Colonic mucosa (tissue), 4 donors: Measurements from ENCODE around the gene SFMBT1. TPM values are rescaled to one million over a fixed set of nuclear protein-coding genes. Genes with fewer than 3 reads are reported as not detected.

ENCODE experiments used
- DNase-seq: peaks from one replicate; pipeline ENCODE4 v3.0.0-alpha.2; 2020
- H3K27ac ChIP-seq: fragments of 200-600 bp; one replicate; pipeline ENCODE4 v1.8.0; 2021
- H3K27me3 ChIP-seq: fragments of 200-600 bp; one replicate; pipeline ENCODE4 v1.8.0; 2021
- H3K36me3 ChIP-seq: fragments of 200-600 bp; one replicate; pipeline ENCODE4 v1.8.0; 2021
- H3K4me1 ChIP-seq: fragments of 200-600 bp; one replicate; pipeline ENCODE4 v1.8.0; 2021; ENCODE audit warnings: mild to moderate bottlenecking
- H3K4me3 ChIP-seq: fragments of 200-600 bp; one replicate; pipeline ENCODE4 v1.8.0; 2021
- H3K9ac ChIP-seq, 2 donors: one replicate each; pipeline ENCODE4 v1.7.0; 2013; ENCODE audit warnings: control low read depth in 2 of 2, low read depth in 2 of 2, low read length in 2 of 2
- H3K9me3 ChIP-seq: fragments of 200-600 bp; one replicate; pipeline ENCODE4 v1.8.0; 2021
- intact Hi-C: fragments of 100-400 bp; cut with DNase I; formaldehyde crosslinking; loops from one replicate; pipeline ENCODE4 v1.14.1; 2022
- total RNA-seq, 2 donors: library from RNA; stranded (reverse); fragmentation: NEBNext Ultra II Directional in 1 of 2; extraction: Animal tissue kit (Norgen Biotek cat#: 25700) in 1 of 2; gene quantifications; one replicate each; pipeline ENCODE4 v1.2.1, GENCODE V29; 2021
- TF ChIP-seq, protein P1 (sequence below): fragments of 200-600 bp; IDR thresholded peaks from one replicate; pipeline ENCODE4 v1.8.0; 2022; ENCODE audit warnings: antibody characterized with exemption, mild to moderate bottlenecking
- donor health status: healthy.
- donor health status: DM: no; HTN: no; CAD: no.
- donor health status: DM: no; HTN: no; CAD: no.

SFMBT1 gene
- total RNA-seq, 2 donors from 2014 or later = 19.4 to 30.8 TPM

DNA sequence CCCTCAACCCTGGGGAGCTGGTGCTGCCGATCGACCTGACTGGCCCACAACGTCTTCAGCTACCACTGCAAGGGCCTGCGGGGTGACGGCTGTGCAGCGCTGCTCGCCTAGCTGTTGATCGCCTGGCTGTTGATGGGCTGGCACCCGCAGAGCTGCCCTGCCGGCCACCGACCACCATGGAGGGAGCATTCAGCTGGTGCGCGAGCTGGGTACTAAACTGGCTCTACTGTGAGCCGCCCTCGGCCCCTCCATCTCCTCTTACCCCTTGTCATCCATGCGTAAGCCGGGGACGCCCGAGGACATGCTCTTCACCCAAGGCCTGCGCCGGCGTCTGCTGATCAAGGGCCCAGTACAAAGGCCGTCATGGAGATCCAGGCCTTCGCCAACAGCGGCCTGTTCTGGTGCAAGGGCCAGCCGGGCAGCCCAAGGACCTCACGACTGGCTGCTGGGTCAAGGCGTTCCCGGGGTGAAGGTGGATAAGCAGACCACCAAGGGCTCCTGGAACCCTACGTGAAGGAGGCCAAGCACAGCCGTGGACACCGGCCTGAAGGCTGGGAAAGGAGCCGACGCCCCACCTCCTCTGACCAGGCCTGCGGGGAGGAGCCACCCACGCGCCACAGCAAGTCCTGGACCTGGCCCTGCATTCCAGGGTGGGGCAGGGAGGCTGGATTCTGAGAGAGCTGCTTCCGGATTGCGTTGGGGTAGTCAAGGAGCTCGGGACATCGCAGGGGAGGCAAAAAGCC lies 46.9 kb downstream of the SFMBT1 start:
- Histone ChIP-seq H3K4me3 (no peak overlapping the region), H3K27me3 (no peaks in the 10 kb centered on the region), H3K36me3 (no peaks in the 10 kb centered on the region), H3K9me3 (no peaks in the 10 kb centered on the region), H3K27ac (no peak overlapping the region), H3K9ac (no peak overlapping the region), H3K4me1 (no peaks in the 10 kb centered on the region)
- peak; percentile 61 for DNase-seq
- intact Hi-C loops = no loop called here
- TF ChIP-seq, protein P1, sequence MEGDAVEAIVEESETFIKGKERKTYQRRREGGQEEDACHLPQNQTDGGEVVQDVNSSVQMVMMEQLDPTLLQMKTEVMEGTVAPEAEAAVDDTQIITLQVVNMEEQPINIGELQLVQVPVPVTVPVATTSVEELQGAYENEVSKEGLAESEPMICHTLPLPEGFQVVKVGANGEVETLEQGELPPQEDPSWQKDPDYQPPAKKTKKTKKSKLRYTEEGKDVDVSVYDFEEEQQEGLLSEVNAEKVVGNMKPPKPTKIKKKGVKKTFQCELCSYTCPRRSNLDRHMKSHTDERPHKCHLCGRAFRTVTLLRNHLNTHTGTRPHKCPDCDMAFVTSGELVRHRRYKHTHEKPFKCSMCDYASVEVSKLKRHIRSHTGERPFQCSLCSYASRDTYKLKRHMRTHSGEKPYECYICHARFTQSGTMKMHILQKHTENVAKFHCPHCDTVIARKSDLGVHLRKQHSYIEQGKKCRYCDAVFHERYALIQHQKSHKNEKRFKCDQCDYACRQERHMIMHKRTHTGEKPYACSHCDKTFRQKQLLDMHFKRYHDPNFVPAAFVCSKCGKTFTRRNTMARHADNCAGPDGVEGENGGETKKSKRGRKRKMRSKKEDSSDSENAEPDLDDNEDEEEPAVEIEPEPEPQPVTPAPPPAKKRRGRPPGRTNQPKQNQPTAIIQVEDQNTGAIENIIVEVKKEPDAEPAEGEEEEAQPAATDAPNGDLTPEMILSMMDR = no peak

- no peak overlapping the region for H3K4me3 ChIP-seq
- H3K36me3 ChIP-seq = no peaks in the 10 kb centered on the region
- intact Hi-C loops = no loop called here
- DNase-seq = no peak
- H3K9ac ChIP-seq = no peak overlapping the region
- TF ChIP-seq, protein P1 = no peak
- no peaks in the 10 kb centered on the region for H3K27me3 ChIP-seq
- H3K4me1 ChIP-seq = no peaks in the 10 kb centered on the region
- no peaks in the 10 kb centered on the region for H3K9me3 ChIP-seq
- H3K27ac ChIP-seq = no peak overlapping the region
Measured at GRCh38 chr3:52990637-52991036, 55.2 kb downstream of the SFMBT1 start.

GRCh38 chr3:52986938-52987337 lies 58.9 kb downstream of the SFMBT1 start:
- Histone ChIP-seq H3K4me1 (no peaks in the 10 kb centered on the region), H3K9ac (no peak overlapping the region), H3K27ac (no peak overlapping the region), H3K27me3 (no peaks in the 10 kb centered on the region), H3K36me3 (no peaks in the 10 kb centered on the region), H3K4me3 (no peak overlapping the region), H3K9me3 (no peaks in the 10 kb centered on the region)
- TF ChIP-seq, protein P1 = peak; percentile 17
- DNase-seq = no peak
- intact Hi-C loops = no loop called here

DNA sequence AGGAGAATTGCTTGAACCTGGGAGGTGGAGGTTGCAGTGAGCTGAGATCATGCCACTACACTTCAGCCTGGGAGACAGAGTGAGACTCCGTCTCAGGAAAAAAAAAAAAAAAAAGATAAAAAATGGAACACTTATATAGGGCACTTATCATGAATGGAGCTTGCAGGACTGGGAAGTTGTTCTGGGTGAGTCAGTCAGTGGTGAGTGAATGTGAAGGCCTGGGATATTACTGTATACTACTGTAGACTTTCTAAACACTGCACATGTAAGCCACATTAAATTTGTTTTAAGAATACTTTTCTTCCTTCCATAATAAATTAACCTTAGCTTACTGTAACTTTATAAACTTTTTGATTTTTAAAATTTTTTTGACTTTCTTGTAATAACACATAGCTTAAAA lies 59.8 kb downstream of the SFMBT1 start:
- no peak overlapping the region for H3K27ac ChIP-seq
- no peak overlapping the region for H3K4me3 ChIP-seq
- no peaks in the 10 kb centered on the region for H3K9me3 ChIP-seq
- H3K27me3 ChIP-seq = no peaks in the 10 kb centered on the region
- DNase-seq = no peak
- TF ChIP-seq, protein P1 = no peak
- no peaks in the 10 kb centered on the region for H3K36me3 ChIP-seq
- H3K9ac ChIP-seq = no peak overlapping the region
- intact Hi-C loops = no loop called here
- no peaks in the 10 kb centered on the region for H3K4me1 ChIP-seq

GRCh38 chr3:52983828-52984227 lies 62.0 kb downstream of the SFMBT1 start:
- Histone ChIP-seq H3K27ac (peak overlapping the region; percentile 4), H3K4me3 (no peak overlapping the region), H3K9me3 (no peaks in the 10 kb centered on the region), H3K27me3 (no peaks in the 10 kb centered on the region), H3K9ac (no peak overlapping the region), H3K36me3 (no peaks in the 10 kb centered on the region), H3K4me1 (no peaks in the 10 kb centered on the region)
- TF ChIP-seq, protein P1 = no peak
- intact Hi-C loops = no loop called here
- DNase-seq = no peak
